CD4-positive, alpha-beta T cell treated with Interleukin-4 for 4 hours (primary cell): ENCODE data around the gene PSMG4.
"Not testable (repeated sequence)": the region's sequence is repeated elsewhere in the genome, so short reads cannot be mapped to it uniquely, and the experiment has no call there.

ENCODE experiments used
- DNase-seq: peaks from one replicate; pipeline ENCODE4 v3.0.0-alpha.2; 2020

Gene PSMG4

DNA sequence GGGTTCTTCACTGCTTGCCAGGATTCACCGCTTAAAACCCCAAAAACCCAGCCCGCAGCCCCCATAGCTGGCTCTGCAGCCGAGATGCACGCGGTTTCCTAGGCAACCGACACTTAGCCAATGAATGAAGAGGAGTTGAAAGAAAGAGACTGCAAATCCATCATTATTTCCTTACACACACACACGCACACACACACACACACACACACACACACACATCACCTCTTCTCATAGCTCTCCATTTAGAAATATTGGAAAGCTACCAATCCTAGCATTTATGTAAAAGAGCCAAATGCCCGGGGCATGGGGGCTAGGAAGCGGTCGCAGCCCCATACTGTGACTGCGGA is 27.9 kb upstream of the PSMG4 start:
- DNase-seq: no peak

DNA sequence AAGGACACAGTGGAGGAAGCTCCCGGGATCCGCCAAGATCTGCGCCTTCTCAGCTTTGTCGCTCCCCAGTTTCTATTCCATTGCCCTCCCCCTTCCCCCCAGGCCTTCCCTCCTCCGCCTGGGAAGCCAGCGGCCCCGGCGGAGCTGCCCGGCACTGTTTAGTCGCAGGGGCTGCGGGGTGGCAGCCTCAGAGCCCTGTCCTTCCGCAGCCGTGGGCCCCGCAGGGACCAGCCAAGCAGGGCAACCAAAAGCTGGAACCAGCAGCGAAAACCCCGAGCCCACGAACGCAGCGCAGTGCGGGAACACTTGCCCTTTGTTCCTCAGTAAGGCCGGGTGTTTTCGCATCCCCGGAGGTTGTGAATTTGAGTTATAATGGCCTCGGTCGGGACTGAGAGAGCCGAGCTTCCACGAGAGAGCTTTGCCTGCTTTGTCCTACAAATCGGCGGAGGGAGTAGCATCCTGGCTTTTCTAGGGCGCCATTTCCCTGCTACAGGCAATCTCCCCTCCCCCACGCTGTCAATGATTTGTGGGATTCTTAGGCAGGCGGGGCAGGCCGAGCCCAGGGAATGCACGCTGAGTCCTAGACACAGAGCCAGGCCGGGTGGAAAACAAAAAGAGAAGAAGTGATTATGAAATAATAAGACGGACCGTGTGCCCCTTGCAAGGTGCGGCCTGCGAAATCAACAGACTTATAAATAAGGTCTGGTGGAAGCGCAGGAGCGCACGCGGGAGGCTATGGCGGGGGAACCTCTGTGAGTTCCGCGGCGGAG is 27.3 kb upstream of the PSMG4 start:
- DNase-seq: no peak

DNA sequence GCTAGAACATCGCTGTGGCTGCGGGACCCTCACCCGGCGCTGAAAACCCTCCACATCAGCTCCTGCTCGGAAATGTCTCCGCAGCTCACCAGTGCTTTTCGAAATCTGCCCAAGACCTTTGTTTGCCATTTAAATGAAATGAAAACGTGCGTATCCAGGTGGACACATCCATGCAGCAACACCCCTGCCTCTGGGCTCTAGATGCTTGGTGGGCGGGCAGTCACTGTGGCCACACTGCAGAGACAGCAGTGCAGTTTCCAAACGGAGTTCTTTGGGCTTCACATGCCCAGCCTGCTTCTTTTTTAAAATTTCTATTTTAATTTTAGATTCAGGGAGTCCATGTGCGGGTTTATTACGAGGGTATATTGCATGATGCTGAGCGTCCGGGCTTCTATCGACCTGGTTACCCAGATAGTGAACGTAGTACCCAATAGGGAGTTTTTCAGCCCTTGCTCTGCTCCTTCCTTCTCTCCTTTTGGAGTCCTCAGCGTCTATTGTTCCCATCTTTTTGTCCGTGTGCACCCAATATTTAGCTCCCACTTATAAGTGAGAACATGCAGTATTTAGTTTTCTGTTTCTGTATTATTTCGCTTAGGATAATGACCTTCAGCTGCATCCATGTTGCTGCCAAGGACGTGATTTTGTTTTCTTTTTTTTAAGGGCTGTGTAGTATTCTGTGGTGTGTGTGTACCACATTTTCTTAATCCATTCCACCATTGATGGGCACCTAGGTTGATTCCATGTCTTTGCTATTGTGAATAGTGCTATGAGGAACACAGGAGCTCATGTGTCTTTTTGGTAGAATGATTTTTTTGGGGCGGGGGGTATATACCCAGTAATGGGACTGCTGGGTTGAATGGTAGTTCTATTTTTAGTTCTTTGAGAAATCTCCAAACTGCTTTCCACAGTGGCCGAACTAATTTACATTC is 26.5 kb upstream of the PSMG4 start:
- DNase-seq: no peak

DNA sequence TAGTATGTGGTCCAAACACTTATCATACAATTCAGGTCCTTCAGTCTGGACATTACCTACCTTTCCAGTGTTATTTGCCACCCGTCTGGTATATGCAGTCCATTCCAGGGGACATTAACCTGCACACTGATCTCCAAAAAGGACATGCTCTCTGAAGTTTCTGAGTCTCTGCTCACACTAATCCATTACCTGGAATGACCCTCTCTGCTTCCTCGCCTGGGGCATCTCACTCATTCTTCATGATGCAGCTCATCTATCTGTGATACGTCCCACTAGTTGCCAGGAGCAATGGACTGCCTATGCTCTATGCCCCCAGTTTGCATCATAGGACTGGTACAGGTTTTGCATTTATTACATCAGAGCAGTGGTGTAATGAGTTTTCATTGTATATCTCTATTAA is 25.4 kb upstream of the PSMG4 start:
- no peak for DNase-seq

DNA sequence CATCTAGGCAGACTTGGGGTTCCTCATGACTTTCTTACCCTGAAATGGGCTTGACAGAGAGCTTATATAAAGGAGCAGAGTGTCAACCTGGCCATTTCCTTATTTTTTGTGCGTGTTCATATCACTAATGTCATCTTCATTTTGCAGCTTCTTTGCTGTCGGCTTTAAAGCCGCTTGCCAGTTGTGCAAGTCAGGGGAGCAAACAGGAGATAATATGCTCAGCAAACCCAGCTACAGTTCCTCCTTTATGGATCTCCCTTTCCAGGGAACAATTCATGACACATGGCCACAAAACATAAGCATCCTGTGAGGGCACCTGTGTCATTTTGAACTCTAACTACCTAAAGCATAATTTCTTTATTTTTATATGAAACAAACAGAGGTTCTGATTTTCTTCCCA is 24.8 kb upstream of the PSMG4 start:
- no peak for DNase-seq

DNA sequence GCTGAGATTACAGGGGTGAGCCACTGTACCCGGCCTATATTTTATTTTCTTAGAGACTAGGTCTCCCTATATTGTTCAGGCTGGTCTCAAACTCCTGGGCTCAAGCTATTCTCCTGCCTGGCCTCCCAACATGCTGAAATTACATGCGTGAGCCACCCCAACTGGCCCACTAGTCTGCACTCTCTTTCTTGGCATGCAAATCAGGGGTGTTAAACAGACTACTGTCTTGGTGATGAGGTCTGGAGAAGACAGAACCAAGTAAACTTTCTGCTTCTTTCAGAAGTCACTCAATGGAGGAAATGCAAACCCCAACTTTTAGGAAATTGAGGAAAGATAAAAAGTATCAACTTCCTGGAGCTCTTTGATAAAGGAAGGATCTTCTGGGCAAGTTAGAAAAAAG is 23.3 kb upstream of the PSMG4 start:
- DNase-seq: no peak

DNA sequence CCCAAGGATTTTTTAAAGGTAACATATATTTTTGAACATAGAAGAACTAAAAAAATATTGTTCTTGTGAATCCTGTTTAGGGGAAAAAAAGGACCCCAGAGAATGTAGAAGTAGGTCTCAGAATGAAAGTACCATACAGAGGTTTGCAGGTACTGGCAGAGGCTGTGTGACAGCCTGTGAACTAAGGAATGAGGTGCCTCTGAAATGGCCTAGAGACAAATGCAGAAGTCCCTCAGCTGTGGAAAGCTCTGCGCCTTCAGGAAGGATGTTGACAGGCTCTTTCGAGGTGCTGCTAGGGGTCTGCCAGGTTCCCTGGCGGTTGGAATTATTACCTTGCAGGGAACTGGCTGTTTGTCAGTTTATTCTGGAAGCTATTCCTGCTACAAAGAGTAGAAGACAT is 22.7 kb upstream of the PSMG4 start:
- DNase-seq: no peak

DNA sequence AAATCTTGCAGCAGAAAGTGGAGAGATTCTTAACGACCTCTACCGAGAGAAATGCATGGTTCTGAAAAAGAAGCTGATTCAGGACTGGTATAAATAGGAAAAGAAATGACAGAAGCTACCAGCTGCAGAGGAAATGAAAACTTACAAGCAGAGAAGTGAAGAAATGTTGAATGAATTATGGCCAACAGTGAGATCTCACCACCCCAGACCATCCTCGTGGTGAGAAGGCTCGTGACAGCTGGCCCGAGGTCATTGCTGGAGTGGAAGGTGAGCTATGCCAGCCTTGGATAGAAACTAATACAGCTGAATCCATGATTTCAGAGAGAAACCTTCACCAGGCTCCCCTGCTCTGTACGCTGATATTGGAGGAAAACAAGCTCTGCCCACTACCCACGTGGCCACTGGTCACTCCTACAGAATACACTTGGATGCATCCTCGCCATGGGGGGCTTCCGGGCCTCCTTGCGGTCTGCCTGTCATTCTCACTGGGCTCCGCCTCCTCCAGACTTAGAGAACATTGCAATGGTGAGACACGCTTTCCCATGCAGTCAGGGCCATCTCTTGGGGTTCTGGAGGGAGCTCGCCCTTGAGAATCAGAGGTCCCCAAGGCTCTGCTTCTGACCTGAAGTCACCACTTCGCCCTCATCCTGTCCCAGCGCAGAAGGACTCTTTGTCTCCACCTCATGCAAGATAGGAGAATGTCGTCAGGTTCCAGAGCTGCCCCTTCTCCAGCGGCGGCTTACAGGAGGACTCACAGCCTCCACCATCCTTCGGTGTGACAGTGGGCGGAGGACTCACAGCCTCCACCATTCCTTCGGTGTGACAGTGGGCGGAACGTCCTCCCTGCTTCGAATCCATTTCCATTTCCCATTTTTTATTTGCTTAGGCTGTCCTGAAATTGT is 20.7 kb upstream of the PSMG4 start:
- DNase-seq: no peak

DNA sequence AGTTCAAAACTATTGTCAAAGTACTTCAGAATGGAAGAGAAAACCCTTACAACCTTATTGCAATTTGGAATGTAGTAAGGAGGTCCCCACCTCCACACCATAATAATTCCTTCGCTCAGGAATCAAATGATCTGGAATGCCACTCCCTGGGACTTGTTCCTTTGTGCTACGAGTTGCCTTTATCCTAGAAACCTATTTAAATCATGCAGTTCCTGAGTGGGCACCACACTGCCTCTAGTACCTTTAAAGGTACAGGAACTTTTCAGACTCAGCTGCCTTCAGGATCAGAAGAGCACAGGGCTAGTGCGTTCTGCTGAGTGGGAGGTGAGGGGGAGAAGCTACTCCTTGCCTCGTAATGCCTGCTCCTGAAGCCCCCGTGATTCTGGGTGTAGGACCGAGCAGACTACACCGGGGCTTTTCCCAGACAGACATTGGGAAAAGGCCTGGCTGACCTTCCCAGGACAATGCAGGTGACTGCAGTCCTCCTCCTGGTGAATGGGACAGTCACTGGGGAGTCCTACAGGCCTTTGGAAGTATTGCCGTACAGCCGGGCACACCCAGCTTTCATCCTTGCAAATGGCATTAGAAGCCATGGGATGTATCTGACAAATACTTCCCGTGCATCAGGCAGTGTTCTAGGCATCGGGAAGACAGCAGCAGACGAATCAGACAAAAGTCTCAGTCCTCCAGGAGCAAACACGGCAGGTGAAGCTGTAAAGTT is 19.5 kb upstream of the PSMG4 start:
- no peak for DNase-seq

DNA sequence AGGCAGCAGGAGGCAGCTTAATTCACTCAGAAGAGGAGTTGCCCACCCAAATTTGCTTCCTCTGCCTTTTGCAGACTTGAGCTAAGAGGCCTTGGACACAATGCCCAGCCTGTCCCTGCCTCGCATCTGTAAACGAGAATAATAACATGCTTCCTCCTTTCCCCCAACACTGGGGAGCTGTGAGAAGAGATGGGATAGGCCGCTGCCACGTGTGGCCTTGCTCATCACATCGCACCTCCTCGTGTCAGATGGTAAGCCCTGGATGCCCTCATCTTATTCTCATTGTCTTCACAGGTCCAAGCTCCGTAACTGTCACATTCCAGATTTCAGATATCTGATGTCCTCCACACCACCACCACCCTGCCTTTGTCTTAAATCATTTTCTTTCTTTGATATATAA is 18.2 kb upstream of the PSMG4 start:
- no peak for DNase-seq

DNA sequence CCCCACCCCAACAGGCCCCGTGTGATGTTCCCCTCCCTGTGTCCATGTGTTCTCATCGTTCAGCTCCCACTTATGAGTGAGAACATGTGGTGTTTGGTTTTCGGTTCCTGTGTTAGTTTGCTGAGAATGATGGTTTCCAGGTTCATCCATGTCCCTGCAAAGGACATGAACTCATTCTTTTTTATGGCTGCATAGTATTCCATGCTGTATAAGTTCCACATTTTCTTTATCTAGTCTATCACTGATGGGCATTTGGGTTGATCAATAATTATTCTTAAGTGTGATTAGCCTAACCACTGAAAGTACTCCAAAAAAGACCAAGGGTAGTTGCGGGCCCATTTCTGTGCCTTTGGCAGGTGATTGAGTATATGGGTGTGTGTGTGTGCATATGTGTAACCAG is 17.0 kb upstream of the PSMG4 start:
- not testable (repeated sequence) for DNase-seq

DNA sequence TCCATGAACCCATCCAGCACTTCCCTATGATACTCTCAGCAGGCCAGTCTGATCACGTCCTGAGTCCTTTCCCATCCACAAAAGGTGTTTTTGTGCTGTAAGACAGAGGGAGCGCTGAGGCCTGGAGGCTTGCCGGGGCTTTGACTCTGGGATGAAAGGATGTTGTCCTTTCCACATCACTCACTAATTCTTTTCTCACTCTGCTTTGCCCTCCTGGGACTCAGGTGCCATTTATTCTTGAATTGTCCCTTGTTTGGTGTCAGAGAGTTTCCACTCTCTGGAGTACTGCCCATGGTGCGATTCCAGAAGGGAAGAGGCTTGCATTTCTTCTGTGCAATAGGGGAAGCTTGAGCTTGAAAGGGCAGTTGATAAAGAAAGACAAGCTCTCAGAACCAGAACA is 16.0 kb upstream of the PSMG4 start:
- DNase-seq: no peak

DNA sequence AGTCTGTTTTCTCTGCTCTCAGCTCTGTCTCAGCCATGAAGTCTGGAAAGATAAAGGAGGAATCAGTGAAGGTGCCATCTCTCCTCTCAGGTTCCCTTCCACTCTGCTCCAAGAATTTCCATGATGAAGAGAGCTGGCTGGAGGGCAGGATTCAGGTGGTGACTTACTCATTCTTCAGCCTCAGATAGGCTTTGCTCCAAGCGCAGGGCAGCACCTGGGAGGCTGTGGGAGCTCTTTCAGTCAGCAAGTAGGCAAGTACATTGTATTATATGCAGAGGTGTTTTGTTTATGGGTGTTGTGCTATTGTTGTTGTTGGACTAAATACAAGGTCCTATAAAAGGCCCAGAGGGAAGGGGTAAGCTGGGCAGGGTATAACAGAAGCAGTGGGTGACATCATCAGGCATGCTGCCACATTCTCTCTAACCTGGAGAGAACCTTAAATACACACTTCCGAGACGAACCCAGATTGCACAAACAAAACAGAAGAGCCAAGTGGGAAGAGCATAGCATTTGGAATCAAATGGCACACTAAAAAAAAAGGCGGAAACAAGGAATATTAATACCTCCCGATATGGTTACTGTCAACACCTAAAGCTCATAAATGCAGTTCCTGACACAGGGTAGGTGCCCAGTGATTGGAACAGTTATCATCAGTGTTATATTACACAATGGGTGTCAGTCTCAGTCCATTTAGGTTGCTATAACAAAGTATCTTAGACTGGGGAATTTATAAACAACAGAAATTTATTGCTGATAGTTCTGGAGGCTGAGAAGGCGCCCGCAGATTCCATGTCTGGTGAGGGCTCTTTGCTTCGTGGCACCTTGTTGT is 14.5 kb upstream of the PSMG4 start:
- no peak for DNase-seq

DNA sequence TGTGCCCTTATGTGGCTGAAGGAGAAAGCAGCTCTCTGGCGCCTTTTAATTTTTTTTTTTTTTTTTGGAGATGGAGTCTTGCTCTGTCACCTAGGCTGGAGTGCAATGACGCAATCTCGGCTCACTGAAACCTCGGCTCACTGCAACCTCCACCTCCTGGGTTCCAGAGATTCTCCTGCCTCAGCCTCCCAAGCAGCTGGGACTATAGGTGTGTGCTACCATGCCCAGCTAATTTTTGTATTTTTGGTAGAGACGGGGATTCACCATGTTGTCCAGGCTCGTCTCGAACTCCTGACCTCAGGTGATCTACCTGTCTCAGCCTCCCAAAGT is 13.9 kb upstream of the PSMG4 start:
- DNase-seq: not testable (repeated sequence)

DNA sequence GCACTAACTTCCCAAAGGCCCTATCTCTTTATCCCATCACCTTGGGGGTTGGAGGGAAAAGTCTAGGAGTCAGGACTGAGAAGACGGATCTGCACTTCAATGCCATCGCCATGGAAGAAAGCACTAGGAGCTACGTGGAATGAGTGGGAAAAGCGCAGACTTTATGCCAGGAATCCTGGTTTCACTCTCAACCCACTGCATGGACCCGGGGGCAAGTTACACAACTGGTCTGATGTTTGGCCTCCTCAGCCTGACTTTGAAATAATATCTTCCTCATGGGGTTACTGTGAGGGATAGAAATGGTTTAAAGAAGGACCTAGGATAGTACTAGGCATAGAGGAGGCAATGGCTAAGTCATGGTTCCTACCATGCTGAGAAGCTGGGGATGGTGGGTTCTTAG is 13.5 kb upstream of the PSMG4 start:
- no peak for DNase-seq

DNA sequence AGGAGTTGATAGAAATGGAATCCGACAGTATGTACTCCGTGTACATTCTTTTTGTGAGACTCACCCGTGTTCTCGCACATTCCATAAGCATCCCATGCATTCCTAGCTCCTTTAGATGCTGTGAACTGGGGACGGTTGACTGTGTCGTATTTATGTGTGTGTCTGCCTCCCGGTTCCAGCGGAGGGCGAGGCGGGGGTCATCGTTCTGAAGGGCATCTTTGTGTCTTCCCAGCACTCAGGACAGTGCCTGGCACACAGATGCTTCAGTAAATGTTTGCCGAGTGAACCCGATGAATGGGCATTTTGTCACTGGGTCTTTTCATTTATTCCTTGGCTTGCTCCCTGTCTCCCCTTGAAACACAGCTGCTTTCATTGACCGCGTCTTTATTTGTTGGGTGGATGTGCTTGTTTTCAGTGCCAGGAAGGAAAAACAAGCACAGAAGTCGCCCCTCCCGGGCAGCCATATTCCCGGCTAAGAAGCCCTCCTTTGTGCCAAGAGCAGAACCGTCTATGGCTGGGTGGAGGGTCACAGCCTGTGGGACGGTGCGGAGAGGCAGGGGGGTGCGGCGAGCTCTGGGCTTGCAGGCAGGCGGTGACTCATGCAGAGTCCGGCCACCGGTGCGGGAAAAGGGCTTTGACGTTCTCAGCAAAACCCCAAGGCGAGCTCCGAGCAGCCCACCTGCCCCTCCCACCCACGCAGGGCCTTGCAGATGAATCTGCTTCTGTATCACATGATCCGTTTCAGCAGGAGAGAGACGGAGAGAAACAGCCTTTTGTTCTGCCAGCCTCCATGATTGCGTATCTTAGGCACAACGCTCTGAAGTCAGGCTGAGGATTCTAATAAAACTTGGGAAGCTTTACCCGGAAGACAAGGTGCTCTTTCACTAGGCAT is 11.2 kb upstream of the PSMG4 start:
- DNase-seq: no peak

DNA sequence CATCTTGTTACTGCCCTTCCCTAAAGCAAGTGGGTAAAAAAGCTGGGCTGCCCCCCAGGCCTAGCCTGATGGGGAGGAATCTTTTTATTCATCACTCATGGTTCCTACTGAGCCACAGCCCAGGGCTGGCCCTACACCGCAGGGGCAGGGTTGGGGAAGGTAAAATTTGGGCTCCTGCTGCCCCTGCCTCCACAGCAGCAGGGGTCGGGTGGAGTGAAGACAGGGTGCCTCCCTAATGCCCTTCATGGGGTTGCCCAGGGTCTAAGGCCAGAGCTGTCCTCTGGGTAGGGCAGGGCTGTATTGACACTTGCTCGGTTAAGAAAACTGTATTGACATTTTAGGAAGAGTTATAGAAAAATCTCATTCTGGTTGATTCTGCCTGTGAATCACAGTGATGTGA is 8.9 kb upstream of the PSMG4 start:
- DNase-seq: no peak

DNA sequence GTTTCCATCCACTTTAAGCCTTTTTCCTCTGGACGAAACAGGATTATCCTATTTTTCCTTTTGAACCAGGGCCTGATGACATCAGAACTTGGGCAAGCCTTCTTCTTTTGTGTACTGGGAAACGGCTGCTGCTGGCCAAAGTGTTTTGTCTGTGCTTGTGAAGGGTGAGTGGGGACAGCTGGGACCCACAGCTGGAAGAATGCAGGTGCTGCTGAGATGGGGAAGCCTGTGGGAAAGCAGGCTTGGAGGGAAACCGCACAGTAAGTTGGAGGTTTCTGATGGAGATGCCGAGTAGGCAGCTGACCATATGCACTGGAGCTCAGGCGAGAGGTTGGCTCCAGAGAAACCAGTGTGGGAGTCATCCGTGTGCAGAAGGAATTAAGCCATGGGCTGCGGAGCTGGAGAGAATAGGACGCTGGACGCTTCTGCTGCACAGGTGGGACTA is 8.5 kb upstream of the PSMG4 start:
- no peak for DNase-seq

DNA sequence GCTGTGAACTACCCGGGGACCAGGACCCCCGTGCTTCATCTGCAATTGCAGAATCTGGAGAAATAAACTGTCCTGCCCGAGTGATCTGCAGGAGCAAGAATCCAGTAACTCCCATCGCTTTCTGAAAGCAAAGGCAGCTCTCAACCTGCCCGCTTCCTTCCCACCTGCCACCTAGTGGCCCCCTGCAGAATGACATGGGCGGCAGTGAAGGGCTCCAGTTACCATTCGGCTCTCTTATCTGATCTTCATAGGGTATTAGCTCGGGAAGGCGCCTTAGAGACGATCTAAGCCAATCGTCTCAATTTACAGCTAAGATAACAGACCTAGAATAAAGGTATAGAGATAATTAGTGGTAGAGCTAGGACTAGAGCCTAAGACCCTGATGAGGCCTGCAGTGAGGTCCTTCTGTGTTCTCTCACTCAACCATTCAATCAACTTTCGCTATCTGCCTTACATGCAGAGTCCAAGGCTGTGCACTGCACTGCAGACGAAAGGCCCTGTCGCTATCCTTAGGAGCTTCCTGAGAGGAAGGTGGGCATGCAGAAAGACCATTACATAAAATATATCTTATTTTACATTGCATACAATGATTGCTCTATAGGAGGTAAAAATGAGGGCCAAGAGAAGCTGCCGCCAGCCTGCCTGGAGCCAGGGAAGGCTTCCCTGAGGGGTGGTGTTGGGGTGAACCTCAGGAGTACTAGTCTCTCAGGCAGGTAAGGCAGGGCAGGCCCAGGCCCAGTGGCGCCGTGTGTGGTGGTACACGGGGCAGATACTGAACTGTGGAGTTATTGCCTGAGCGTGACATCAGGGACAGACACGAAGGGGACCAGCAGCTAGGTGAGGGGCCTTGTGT is 7.1 kb upstream of the PSMG4 start:
- DNase-seq: peak; percentile 84

DNA sequence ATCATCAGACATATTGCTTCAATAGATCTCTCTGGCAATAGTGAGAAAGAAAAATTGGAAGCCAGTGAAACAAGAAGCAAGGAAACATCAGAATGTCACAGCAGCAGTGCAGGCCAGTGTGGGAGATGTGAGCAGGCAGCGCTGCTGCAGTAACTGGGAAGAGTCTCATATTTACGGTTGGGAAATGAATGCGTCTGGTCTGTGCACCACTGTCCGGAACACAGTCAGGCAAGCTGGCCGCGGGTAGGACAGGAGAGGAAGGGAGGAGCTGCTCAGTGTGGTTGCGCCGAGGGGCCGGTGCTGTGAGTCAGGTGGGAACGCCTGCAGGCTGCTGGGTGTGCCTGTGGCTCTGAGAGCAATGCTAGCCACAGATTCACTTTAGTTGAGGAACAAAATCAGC is 6.4 kb upstream of the PSMG4 start:
- DNase-seq: no peak
